ELR (cell line): ENCODE data around the gene RAPGEF1.

Experiments used
- DNase-seq: peaks from one replicate; pipeline ENCODE4 v3.0.0-alpha.2; 2015; ENCODE audit warnings: low read depth

Gene RAPGEF1

GRCh38 chr9:131606896-131607567 lies 132.8 kb downstream of the RAPGEF1 start:
- DNase-seq: no peak

GRCh38 chr9:131605770-131606590 lies 133.9 kb downstream of the RAPGEF1 start:
- no peak for DNase-seq

GRCh38 chr9:131603711-131604439 lies 136.0 kb downstream of the RAPGEF1 start:
- no peak for DNase-seq

GRCh38 chr9:131603199-131603598 lies 136.7 kb downstream of the RAPGEF1 start:
- DNase-seq: no peak

- no peak for DNase-seq
Observed at GRCh38 chr9:131601683-131602181, 138.1 kb downstream of the RAPGEF1 start.

GRCh38 chr9:131598121-131598520 lies 141.8 kb downstream of the RAPGEF1 start:
- DNase-seq: no peak

- no peak for DNase-seq
Observed at GRCh38 chr9:131597246-131597645, 142.6 kb downstream of the RAPGEF1 start.

GRCh38 chr9:131596430-131596743 lies 143.5 kb downstream of the RAPGEF1 start:
- DNase-seq: no peak

GRCh38 chr9:131595696-131596429 lies 144.0 kb downstream of the RAPGEF1 start:
- no peak for DNase-seq

- no peak for DNase-seq
Observed at GRCh38 chr9:131594906-131595665, 144.8 kb downstream of the RAPGEF1 start.

GRCh38 chr9:131593936-131594665 lies 145.8 kb downstream of the RAPGEF1 start:
- no peak for DNase-seq

- peak; percentile 22 for DNase-seq
Observed at GRCh38 chr9:131593091-131593820, 146.6 kb downstream of the RAPGEF1 start.

GRCh38 chr9:131591845-131592208 lies 148.0 kb downstream of the RAPGEF1 start:
- no peak for DNase-seq

GRCh38 chr9:131590907-131591844 lies 148.7 kb downstream of the RAPGEF1 start:
- peak; percentile 85 for DNase-seq

- DNase-seq: no peak
Observed at GRCh38 chr9:131590449-131590848, 149.4 kb downstream of the RAPGEF1 start.

GRCh38 chr9:131589993-131590392 lies 149.9 kb downstream of the RAPGEF1 start:
- no peak for DNase-seq

GRCh38 chr9:131589124-131589711 lies 150.7 kb downstream of the RAPGEF1 start:
- DNase-seq: no peak

GRCh38 chr9:131588396-131588795 lies 151.5 kb downstream of the RAPGEF1 start:
- DNase-seq: no peak
